Mucosa of rectum (tissue), 2 donors: ENCODE data around the gene SMARCAL1.

Experiments used
- H3K27ac ChIP-seq, 2 donors: one replicate each; pipeline ENCODE4 v1.7.0; 2013; ENCODE audit warnings: inconsistent platforms in 2 of 2, low read depth in 2 of 2, low read length in 2 of 2
- H3K27me3 ChIP-seq, 2 donors: one replicate each; pipeline ENCODE4 v1.7.0; 2013; ENCODE audit warnings: low read length in 2 of 2; ENCODE audit not compliant: control insufficient read depth in 2 of 2, insufficient read depth in 2 of 2
- H3K36me3 ChIP-seq, 2 donors: one replicate each; pipeline ENCODE4 v1.7.0; 2013; ENCODE audit warnings: low read length in 2 of 2; ENCODE audit not compliant: control insufficient read depth in 2 of 2, insufficient read depth in 2 of 2
- H3K4me1 ChIP-seq, 2 donors: one replicate each; pipeline ENCODE4 v1.7.0; 2013; ENCODE audit warnings: low read length in 2 of 2, mild to moderate bottlenecking in 1 of 2; ENCODE audit not compliant: control insufficient read depth in 2 of 2, insufficient read depth in 2 of 2
- H3K4me3 ChIP-seq, 2 donors: one replicate each; pipeline ENCODE4 v1.7.0; 2013; ENCODE audit warnings: low read length in 2 of 2
- H3K9ac ChIP-seq, 2 donors: one replicate each; pipeline ENCODE4 v1.7.0; 2013; ENCODE audit warnings: low read length in 2 of 2, low read depth in 1 of 2, mild to moderate bottlenecking in 1 of 2
- H3K9me3 ChIP-seq, 2 donors: one replicate each; pipeline ENCODE4 v1.7.0; 2013; ENCODE audit warnings: low read length in 2 of 2; ENCODE audit not compliant: control insufficient read depth in 2 of 2
- donor health status: healthy.
- donor health status: Normal muscosa, but diverticular disease.

Gene SMARCAL1

DNA sequence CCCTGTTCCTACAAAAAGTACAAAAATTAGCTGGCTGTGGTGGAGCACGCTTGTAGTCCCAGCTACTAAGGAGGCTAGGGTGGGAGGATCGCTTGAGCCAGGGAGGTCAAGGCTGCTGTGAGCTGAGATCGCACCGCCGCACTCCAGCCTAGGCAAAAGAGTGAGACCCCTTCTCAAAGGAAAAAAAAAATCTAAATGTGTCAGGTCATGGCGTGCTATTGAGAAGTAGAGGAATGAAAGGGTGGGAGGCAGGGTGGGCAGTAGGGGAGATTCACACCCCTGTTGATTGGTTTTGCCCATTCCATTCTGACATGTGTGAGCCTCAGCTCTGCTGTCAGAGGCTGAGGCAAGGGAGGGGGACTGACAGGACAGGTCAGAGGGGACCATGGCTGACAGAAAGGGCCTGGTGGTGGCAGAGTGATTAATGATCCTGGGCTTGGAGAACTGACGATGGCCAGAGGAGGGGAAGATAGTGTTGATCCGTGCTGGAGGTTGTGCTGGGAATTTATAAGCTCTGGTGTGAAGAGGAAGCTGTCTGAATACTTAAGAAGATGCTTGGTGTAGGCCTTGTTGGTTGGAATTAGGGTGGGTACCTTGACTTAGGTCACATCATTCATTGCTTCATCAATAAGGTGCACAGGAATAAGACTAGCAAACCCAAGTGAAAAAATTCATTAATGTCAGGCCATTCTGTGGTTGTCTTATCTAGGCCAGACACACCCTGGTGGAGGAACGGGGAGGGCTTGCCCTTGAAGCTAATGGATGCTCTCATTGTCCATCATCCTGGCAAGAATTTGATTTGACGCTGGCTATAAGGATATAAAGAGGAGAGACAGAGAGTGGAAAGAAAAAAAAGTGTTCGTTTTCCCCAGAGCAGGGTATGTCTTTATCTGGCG lies 19.1 kb upstream of the SMARCAL1 start:
- Histone ChIP-seq H3K9me3 (no peaks in the 10 kb centered on the region), H3K27ac (no peak overlapping the region), H3K4me1 (no peaks in the 10 kb centered on the region), H3K4me3 (no peak overlapping the region), H3K9ac (no peak overlapping the region), H3K27me3 (no peaks in the 10 kb centered on the region), H3K36me3 (no peaks in the 10 kb centered on the region)

DNA sequence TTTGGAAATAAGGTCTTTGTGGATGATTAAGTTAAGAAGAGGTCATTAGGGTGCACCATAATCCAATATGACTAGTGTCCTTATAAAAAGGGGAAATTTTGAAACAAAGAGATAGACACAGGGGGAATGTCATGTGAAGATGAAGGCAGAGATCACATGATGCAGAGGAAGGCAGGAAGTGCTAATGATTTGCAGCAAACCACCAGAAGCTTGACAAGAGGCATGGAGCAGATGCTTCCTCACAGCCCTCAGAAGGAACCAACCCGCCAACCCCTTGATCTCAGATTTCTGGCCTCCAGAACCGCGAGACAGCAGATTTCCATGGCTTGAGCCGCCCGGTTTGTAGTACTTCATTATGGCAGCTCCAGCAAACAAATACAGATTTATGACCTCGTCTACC lies 17.4 kb upstream of the SMARCAL1 start:
- no peak overlapping the region for H3K27ac ChIP-seq
- H3K4me3 ChIP-seq, result no peak overlapping the region
- no peaks in the 10 kb centered on the region for H3K36me3 ChIP-seq
- no peaks in the 10 kb centered on the region for H3K27me3 ChIP-seq
- H3K4me1 ChIP-seq, result no peaks in the 10 kb centered on the region
- H3K9ac ChIP-seq, result no peak overlapping the region
- H3K9me3 ChIP-seq, result no peaks in the 10 kb centered on the region

DNA sequence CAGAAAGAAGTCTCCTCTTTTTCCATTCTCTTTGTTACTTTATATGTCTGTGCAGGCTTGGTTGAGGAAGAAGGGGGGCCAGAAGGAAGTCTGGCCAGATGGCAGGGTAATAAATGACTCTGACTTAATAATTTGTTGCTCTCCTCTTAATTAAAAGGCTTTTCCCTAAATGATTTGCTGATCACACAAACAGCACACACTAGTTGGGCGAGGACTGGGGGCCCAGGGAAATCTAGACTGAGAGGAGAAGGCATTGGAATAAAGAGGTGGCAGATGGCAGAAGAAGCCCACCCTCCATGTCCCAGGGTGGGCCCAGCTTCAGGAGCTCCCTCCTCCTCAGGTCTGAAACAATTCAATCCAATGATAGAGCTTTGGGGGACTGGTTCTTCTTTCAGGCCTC lies 12.7 kb upstream of the SMARCAL1 start:
- H3K9me3 ChIP-seq, result no peaks in the 10 kb centered on the region
- no peaks in the 10 kb centered on the region for H3K36me3 ChIP-seq
- no peak overlapping the region for H3K4me3 ChIP-seq
- no peaks in the 10 kb centered on the region for H3K27me3 ChIP-seq
- H3K9ac ChIP-seq, result no peak overlapping the region
- no peak overlapping the region for H3K27ac ChIP-seq
- no peaks in the 10 kb centered on the region for H3K4me1 ChIP-seq

DNA sequence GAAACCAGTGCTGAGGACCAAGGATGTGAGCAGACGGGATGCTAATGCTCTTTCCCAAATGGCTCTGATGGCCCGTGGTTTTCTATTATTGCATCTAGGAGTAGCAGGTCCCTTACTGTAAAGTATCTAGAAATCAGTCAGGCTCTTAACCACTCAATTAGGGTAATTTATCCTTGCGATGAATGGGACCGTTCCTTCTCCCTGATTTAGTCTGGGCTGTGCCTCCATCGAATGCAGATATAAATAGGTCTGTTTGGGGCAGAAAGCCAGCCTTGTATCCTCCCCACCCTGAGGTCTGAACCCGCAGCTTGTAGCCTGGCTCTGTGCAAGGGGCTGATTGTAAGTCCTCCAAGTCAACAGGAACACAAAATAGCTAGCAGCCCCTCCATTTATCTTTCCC lies 9.5 kb upstream of the SMARCAL1 start:
- Histone ChIP-seq H3K36me3 (no peaks in the 10 kb centered on the region), H3K27ac (no peak overlapping the region), H3K27me3 (peaks cover 4 to 7% of the 10 kb centered on the region in 2 donors), H3K9ac (no peak overlapping the region), H3K4me1 (no peaks in the 10 kb centered on the region), H3K9me3 (no peaks in the 10 kb centered on the region), H3K4me3 (no peak overlapping the region)

DNA sequence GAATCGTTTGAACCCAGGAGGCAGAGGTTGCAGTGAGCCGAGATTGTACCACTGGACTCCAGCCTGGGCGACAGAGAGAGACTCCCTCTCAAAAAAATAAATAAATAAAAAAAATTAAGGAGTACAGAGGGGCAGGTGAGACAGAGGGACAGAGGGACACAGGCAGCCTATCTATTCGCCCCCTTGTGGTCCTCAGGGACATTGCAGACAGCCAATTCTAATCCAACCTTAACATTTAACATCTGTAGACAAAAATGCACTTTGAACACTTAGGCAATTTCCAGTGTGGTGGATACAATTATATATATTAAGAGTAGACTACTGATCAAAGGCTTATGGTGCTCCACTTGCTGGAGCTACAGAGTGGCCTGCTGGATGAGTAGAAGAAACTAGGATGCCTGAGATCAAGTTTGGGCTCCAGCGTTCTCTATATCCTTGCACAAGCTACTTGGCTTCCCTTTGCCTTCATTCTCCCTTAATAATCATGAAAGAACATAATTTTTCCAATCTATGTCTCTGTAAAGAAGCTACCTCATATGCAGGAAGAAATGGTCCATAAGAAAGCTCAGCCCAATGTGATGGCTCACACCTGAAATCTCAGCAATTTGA lies 8.2 kb upstream of the SMARCAL1 start:
- H3K4me3 ChIP-seq, result no peak overlapping the region
- peaks cover 4 to 9% of the 10 kb centered on the region in 2 donors for H3K27me3 ChIP-seq
- no peak overlapping the region for H3K9ac ChIP-seq
- H3K36me3 ChIP-seq, result no peaks in the 10 kb centered on the region
- H3K4me1 ChIP-seq, result no peaks in the 10 kb centered on the region
- H3K9me3 ChIP-seq, result no peaks in the 10 kb centered on the region
- H3K27ac ChIP-seq, result no peak overlapping the region

DNA sequence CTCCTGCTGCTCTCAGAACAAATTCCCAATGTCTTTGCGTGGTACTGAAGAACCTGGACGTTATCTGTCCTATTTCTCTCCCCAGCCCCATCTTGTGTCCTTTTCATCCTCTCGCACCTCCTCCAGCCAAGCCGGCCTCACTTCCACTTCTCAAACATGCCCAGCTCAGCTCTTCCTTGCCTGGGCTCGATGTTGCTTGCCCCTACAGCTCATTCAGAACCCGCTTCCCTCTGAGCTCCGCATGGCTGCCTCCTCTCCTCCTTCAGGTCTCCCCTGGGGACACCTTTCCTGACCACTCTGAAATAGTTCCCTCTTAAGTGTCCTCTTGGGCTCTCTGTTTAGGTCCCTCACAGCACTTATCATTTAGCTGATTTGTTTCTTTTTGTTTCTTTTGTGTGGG lies 6.7 kb upstream of the SMARCAL1 start:
- peaks cover 4 to 9% of the 10 kb centered on the region in 2 donors for H3K27me3 ChIP-seq
- no peak overlapping the region for H3K9ac ChIP-seq
- H3K4me3 ChIP-seq, result no peak overlapping the region
- no peaks in the 10 kb centered on the region for H3K9me3 ChIP-seq
- no peak overlapping the region for H3K27ac ChIP-seq
- H3K4me1 ChIP-seq, result no peaks in the 10 kb centered on the region
- no peaks in the 10 kb centered on the region for H3K36me3 ChIP-seq

DNA sequence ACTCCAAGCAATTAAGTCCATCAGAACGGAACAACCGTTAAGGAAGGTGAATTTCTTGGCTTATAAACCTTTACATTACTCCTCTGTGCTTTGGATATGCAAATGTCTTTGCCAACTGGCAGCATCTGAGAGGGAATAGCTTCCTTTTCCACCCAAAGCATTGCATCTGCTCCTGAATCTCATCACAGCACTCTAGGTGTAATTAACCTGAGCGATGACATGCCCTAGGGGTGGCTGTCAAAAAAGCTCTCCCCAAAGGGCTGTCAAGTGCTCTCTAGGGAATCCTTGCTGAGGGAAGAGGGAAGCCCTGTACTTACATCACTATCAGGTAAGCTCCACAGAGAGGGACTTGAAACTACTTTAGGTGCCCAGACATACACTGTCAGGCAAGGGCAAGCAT lies 5.5 kb upstream of the SMARCAL1 start:
- no peak overlapping the region for H3K9ac ChIP-seq
- H3K9me3 ChIP-seq, result no peaks in the 10 kb centered on the region
- no peaks in the 10 kb centered on the region for H3K36me3 ChIP-seq
- peaks cover 4 to 9% of the 10 kb centered on the region in 2 donors for H3K27me3 ChIP-seq
- H3K27ac ChIP-seq, result no peak overlapping the region
- H3K4me1 ChIP-seq, result no peaks in the 10 kb centered on the region
- no peak overlapping the region for H3K4me3 ChIP-seq

DNA sequence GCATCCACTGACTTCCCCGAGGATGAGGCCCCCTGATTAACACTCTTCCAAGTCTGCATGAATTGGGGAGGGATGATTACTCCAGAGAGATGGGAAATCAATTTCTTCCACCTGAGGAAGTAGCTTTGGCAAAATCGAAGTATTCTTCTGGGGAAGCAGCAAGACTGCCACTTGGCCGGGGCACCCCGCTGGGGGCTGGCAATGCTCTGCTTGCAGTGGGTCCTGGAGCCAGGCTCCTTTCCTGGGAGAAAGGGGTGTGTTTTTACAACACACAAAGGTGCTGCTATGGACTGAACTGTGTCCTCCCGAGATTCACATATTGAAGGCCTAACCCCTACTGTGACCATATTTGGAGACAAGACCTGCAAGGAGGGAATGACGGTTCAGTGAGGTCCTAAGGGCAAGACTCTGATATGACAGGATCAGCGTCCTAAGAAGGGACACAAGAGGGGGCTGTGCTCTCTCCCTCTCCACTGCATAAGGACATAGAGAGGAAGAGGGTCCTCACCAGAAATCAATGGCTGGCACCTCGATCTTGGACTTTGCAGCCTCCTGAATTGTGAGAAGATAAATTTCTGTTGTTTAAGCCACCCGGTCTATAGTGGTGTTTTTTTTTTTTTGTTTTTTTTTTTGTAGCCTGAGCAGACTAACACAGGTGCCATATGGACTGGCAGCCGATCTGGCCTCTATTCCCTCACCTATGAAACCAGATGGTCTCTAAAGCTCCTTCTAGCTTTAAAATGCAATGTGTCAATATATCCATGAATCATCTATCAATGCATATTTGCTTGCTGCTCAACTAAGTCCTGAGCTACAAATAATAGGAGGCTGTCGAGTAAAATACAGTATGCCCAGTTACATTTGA lies 3.6 kb upstream of the SMARCAL1 start:
- Histone ChIP-seq H3K4me3 (no peak overlapping the region), H3K27me3 (peaks cover 4 to 9% of the 10 kb centered on the region in 2 donors), H3K9me3 (no peaks in the 10 kb centered on the region), H3K27ac (no peak overlapping the region), H3K36me3 (no peaks in the 10 kb centered on the region), H3K9ac (no peak overlapping the region), H3K4me1 (no peaks in the 10 kb centered on the region)

DNA sequence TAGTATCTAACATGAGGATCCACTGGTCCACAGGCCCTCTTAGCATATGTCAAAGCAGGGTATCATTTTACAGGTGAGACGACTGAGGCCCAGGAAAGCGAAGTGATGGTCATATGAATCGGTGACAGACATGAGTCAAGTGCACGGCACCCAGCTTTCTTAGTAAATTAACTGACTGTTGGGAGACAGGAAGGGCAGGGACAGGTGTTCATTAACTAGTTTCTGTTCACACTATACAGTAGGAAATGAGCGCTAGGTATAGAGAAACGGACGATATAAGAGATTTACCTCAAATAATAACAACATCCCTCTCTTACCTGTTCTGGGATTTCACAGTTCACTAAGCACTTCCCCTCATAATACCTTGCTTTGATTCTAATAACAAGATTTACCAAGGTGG lies 1.7 kb upstream of the SMARCAL1 start:
- Histone ChIP-seq H3K4me1 (no peaks in the 10 kb centered on the region), H3K36me3 (peaks cover 9 to 10% of the 10 kb centered on the region in 2 donors), H3K4me3 (no peak overlapping the region), H3K9ac (no peak overlapping the region), H3K27ac (no peak overlapping the region), H3K27me3 (peaks cover 4 to 5% of the 10 kb centered on the region in 2 donors), H3K9me3 (no peaks in the 10 kb centered on the region)

DNA sequence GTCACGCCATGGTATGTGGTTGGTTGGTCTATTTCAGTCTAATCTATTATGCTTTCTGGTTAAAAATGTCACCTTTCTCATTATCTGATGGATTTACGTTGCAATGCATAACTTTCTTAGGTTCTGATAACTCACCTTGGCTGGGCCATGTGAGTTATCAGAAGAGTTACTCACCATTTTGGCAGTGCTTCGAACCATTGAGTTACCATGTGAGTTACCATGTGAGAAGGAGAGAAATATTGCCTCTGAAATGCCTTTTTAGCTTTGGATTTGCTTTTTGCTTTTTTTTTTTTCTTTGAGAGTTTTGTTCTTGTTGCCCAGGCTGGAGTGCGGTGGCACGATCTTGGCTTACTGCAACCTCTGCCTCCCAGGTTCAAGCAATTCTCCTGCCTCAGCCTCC lies 1.6 kb downstream of the SMARCAL1 start:
- H3K4me3 ChIP-seq, result no peak overlapping the region

More for the DNA sequence above, 1.6 kb downstream of the SMARCAL1 start:
- H3K36me3 ChIP-seq, result peaks cover 19 to 21% of the 10 kb centered on the region in 2 donors
- no peaks in the 10 kb centered on the region for H3K27me3 ChIP-seq
- H3K9me3 ChIP-seq, result no peaks in the 10 kb centered on the region
- H3K4me1 ChIP-seq, result no peaks in the 10 kb centered on the region
- H3K9ac ChIP-seq, result no peak overlapping the region
- H3K27ac ChIP-seq, result no peak overlapping the region
